Spinal cord (tissue), 10 donors: ENCODE measurements around the gene KCNG4. TPM values are rescaled to one million over a fixed set of nuclear protein-coding genes. Genes with fewer than 3 reads are reported as not detected.

Experiments
- DNase-seq, 6 donors: peaks; one replicate each; pipeline versions ENCODE4 v3.0.0 to v3.0.0-alpha.2; 2013 to 2015; ENCODE audit warnings: low spot score in 6 of 6, low read depth in 4 of 6
- H3K27ac ChIP-seq: one replicate; pipeline ENCODE4 v1.5.1; 2013; ENCODE audit warnings: low read depth, low read length, control low read depth
- H3K27me3 ChIP-seq: one replicate; pipeline ENCODE4 v1.6.1; 2013; ENCODE audit warnings: low read length; ENCODE audit not compliant: control insufficient read depth, insufficient read depth
- H3K36me3 ChIP-seq: one replicate; pipeline ENCODE4 v1.6.1; 2013; ENCODE audit warnings: low read length; ENCODE audit not compliant: control insufficient read depth, insufficient read depth
- H3K4me1 ChIP-seq: one replicate; pipeline ENCODE4 v1.6.1; 2013; ENCODE audit warnings: low read length; ENCODE audit not compliant: control insufficient read depth, insufficient read depth
- H3K4me3 ChIP-seq: one replicate; pipeline ENCODE4 v1.5.1; 2013; ENCODE audit warnings: low read depth, low read length, control low read depth
- H3K9me3 ChIP-seq: one replicate; pipeline ENCODE4 v1.6.1; 2013; ENCODE audit warnings: low read length; ENCODE audit not compliant: control insufficient read depth, insufficient read depth
- WGBS: methylation state at CpG from one replicate; pipeline ENCODE4 v1.1.5; 2013; ENCODE audit warnings: missing lambda C conversion rate; ENCODE audit not compliant: insufficient coverage; 5-methylcytosine and 5-hydroxymethylcytosine counted together
- polyA plus RNA-seq, 2 donors: library from polyadenylated mRNA; unstranded; fragments of 120-200 nt; gene quantifications; one replicate each; pipeline ENCODE4 v1.2.1, GENCODE V29; 2013; ENCODE audit not compliant: insufficient read length in 2 of 2
- total RNA-seq, 2 donors: library from RNA; depleted of rRNA in 1 of 2; stranded (reverse); fragments of 120-200 nt in 1 of 2; fragments of >200 nt in 1 of 2; gene quantifications; one replicate each; pipeline versions ENCODE4 v1.2.3 to v1.2.4, GENCODE V29; 2013 to 2014
- donor health status: healthy.

The KCNG4 gene
- total and polyA plus RNA-seq, 4 donors = 0.06 to 0.44 (median 0.31) TPM

- Histone ChIP-seq H3K36me3 (no peaks in the 10 kb centered on the region), H3K4me3 (no peak overlapping the region), H3K27ac (no peak overlapping the region), H3K4me1 (peaks cover 21% of the 10 kb centered on the region), H3K27me3 (no peaks in the 10 kb centered on the region), H3K9me3 (no peaks in the 10 kb centered on the region)
- WGBS = 83% methylated on average over 11 of the region's 11 CpGs
- DNase-seq = no peak
Observed at GRCh38 chr16:84229471-84229870, 10.3 kb downstream of the KCNG4 start.

DNA sequence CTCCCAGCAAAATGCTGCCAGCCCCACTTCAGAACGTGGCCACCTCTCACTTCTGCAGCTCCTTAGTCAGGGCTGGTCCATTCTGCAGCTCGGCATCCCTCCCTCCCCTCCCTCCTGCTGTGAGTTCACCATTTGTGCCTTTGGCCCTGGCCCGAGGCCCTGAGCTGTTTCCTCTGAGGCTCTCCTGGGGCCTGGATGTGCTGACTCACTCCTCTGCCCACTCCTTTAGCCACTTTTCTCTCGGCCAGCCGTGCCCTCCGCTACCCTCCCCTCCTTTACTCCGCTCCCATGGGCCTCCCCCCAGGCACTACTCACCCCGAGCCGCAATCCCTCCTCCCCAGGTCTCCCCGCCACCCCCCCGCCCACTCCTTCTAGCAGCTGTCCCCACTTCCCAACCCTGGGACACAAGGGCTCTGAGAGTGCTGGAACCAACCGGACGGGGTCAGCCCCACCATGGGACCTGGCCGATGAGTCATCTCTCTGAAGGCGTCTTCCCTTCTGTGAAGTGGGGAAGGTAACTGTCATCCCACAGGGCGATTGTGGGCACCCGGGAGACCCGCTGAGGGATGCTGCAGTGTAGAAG, 11.5 kb downstream of the KCNG4 start:
- Histone ChIP-seq H3K36me3 (no peaks in the 10 kb centered on the region), H3K4me1 (peaks cover 17% of the 10 kb centered on the region), H3K9me3 (no peaks in the 10 kb centered on the region), H3K4me3 (no peak overlapping the region), H3K27me3 (no peaks in the 10 kb centered on the region), H3K27ac (no peak overlapping the region)
- 47% methylated on average over 14 of the region's 18 CpGs for WGBS
- peak in 1 of 6 donors; percentile 57 for DNase-seq

GRCh38 chr16:84227548-84227947, 12.3 kb downstream of the KCNG4 start:
- no peaks in the 10 kb centered on the region for H3K36me3 ChIP-seq
- no peaks in the 10 kb centered on the region for H3K9me3 ChIP-seq
- no peak overlapping the region for H3K27ac ChIP-seq
- no peak for DNase-seq
- H3K4me3 ChIP-seq = no peak overlapping the region
- WGBS = 92% methylated on average over 5 of the region's 6 CpGs
- H3K27me3 ChIP-seq = no peaks in the 10 kb centered on the region
- H3K4me1 ChIP-seq = peaks cover 17% of the 10 kb centered on the region

DNA sequence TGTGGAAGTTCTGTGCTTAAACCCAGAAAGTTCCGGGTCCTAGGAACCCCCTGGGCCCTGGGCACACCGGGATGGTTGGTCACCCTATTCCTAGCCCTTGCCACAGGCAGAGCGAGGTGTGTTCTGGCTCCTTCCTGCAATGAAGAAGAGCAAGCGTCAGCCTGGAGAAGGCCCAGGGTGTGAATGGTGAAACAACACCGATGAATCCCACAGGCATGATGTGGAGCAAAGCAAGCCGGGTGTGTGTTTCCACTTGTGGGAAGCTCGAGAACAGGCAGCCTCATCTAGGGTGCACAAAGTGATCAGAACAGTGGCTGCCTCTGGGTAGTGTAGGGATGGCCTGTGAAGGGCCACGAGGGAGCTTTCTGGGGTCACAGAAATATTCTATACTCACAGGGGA, 13.8 kb downstream of the KCNG4 start:
- Histone ChIP-seq H3K27ac (no peak overlapping the region), H3K27me3 (peaks cover 2% of the 10 kb centered on the region), H3K4me1 (peaks cover 17% of the 10 kb centered on the region), H3K9me3 (no peaks in the 10 kb centered on the region), H3K4me3 (no peak overlapping the region), H3K36me3 (no peaks in the 10 kb centered on the region)
- no peak for DNase-seq
- WGBS = 78% methylated on average over 6 of the region's 8 CpGs

GRCh38 chr16:84225571-84225970, 14.2 kb downstream of the KCNG4 start:
- Histone ChIP-seq H3K27ac (no peak overlapping the region), H3K9me3 (no peaks in the 10 kb centered on the region), H3K4me1 (peaks cover 17% of the 10 kb centered on the region), H3K36me3 (no peaks in the 10 kb centered on the region), H3K4me3 (no peak overlapping the region), H3K27me3 (peaks cover 2% of the 10 kb centered on the region)
- 92% methylated on average over 4 of the region's 7 CpGs for WGBS
- DNase-seq = no peak

DNA sequence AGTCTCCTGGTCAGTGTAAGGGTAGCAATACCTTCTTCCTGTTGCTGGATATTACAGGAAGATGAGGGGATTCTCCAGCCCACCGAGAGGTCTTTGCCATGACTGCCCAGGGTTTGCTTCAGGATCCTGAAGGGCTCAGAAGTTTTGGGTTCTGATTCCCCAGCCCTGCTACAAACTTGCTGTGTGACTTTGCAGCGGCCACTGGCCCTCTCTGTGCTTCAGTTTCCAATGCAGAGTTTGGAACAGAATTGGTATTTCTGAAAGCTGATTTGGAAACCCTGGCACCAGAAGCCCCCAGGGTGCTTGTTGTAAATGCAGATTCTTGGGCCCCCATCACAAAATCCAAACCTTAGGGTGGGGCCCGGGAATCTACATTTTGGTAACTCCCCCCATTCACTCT, 14.7 kb downstream of the KCNG4 start:
- 100% methylated on average over 2 of the region's 3 CpGs for WGBS
- Histone ChIP-seq H3K27ac (no peak overlapping the region), H3K27me3 (peaks cover 2% of the 10 kb centered on the region), H3K9me3 (no peaks in the 10 kb centered on the region), H3K4me3 (no peak overlapping the region), H3K36me3 (no peaks in the 10 kb centered on the region), H3K4me1 (peaks cover 17% of the 10 kb centered on the region)
- DNase-seq = no peak

- Histone ChIP-seq H3K27me3 (peaks cover 2% of the 10 kb centered on the region), H3K27ac (no peak overlapping the region), H3K9me3 (no peaks in the 10 kb centered on the region), H3K4me3 (no peak overlapping the region), H3K4me1 (peaks cover 13% of the 10 kb centered on the region), H3K36me3 (no peaks in the 10 kb centered on the region)
- DNase-seq = no peak
- 100% methylated on average over 2 of the region's 3 CpGs for WGBS
Observed at GRCh38 chr16:84224554-84224953, 15.3 kb downstream of the KCNG4 start.

DNA sequence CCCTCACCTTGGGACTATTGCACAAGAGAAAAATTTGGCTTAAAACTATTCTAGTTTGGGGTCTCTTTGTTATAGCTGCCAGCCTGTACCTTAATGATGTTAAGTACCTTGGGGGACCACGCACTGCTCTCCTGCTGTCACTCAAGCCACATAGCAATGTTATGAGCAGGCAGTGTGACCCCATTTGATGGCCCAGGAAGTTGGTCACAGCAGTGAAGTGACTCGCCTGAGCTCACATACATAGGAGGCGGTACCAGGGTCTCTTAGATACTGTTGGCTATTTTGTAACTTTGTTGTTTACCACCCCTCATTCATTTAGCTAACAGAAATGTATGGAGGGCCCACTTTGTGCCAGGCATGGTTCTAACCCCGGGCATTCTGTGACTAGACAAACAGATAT, 16.4 kb downstream of the KCNG4 start:
- Histone ChIP-seq H3K4me1 (peaks cover 14% of the 10 kb centered on the region), H3K4me3 (no peak overlapping the region), H3K27me3 (peaks cover 2% of the 10 kb centered on the region), H3K9me3 (no peaks in the 10 kb centered on the region), H3K27ac (no peak overlapping the region), H3K36me3 (no peaks in the 10 kb centered on the region)
- no peak for DNase-seq
- WGBS = 73% methylated on average over 2 of the region's 4 CpGs

GRCh38 chr16:84220851-84221250, 19.0 kb downstream of the KCNG4 start:
- Histone ChIP-seq H3K4me1 (peaks cover 6% of the 10 kb centered on the region), H3K9me3 (no peaks in the 10 kb centered on the region), H3K36me3 (no peaks in the 10 kb centered on the region), H3K27ac (no peak overlapping the region), H3K4me3 (no peak overlapping the region), H3K27me3 (peaks cover 2% of the 10 kb centered on the region)
- DNase-seq = no peak
- WGBS = 93% methylated on average over 1 of the region's 1 CpG

DNA sequence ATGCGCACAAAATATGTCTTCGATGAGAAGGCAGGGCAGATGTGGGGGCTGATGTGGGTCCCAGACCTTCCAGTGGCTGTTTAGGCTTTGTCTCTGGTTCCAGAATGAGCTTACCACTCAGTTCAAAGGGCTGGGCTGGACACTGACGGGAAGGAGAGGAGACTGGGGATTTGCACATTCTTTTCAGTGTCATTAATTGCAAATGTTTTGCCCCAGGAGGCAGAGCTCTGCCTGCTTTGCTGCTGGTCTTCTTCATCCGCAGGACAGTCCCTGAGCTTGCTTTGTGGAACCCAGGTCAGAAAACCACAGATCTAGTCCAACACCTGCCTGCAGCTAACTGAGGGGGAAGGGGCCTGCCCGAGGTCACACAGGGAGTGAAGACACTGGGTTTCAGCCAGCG, 20.9 kb downstream of the KCNG4 start:
- H3K4me3 ChIP-seq = no peak overlapping the region
- H3K27ac ChIP-seq = no peak overlapping the region
- H3K36me3 ChIP-seq = no peaks in the 10 kb centered on the region
- H3K4me1 ChIP-seq = peaks cover 6% of the 10 kb centered on the region
- DNase-seq = no peak
- no peaks in the 10 kb centered on the region for H3K9me3 ChIP-seq
- H3K27me3 ChIP-seq = peaks cover 2% of the 10 kb centered on the region
- 51% methylated on average over 6 of the region's 6 CpGs for WGBS
